Type B pancreatic cell (in vitro differentiated cells): ENCODE measurements around the gene SLC11A1. TPM values are rescaled to one million over a fixed set of nuclear protein-coding genes. Genes with fewer than 3 reads are reported as not detected.

Experiments used
- DNase-seq: peaks from one replicate; pipeline ENCODE4 v3.0.0; 2021; ENCODE audit warnings: mixed read lengths; ENCODE audit not compliant: unreplicated experiment; ENCODE audit errors: extremely low spot score
- H3K27ac Mint-ChIP-seq: 2 replicates; pipeline ENCODE4 v1.8.0; 2021; ENCODE audit warnings: mild to moderate bottlenecking, mixed read lengths
- H3K27me3 Mint-ChIP-seq: 2 replicates; pipeline ENCODE4 v1.8.0; 2021; ENCODE audit warnings: mixed read lengths
- H3K36me3 Mint-ChIP-seq: 2 replicates; pipeline ENCODE4 v1.8.0; 2021; ENCODE audit warnings: mixed read lengths
- H3K4me1 Mint-ChIP-seq: one replicate; pipeline ENCODE4 v1.8.0; 2021; ENCODE audit warnings: mixed read lengths; ENCODE audit not compliant: unreplicated experiment
- H3K4me3 Mint-ChIP-seq: 2 replicates; pipeline ENCODE4 v1.8.0; 2021; ENCODE audit warnings: mild to moderate bottlenecking, mixed read lengths
- H3K9me3 Mint-ChIP-seq: 2 replicates; pipeline ENCODE4 v1.8.0; 2021; ENCODE audit warnings: mixed read lengths
- total RNA-seq: library from RNA; stranded (reverse); gene quantifications from 2 replicates; pipeline ENCODE4 v1.2.1, GENCODE V29; 2021; ENCODE audit warnings: low replicate concordance
- TF ChIP-seq, protein P1 (sequence below): fragments of 200-600 bp; sonication (generic); conservative IDR thresholded peaks from 2 replicates; pipeline ENCODE4 v1.5.0; 2021; ENCODE audit warnings: antibody characterized with exemption, mild to moderate bottlenecking

SLC11A1 gene
- total RNA-seq, 1 donor from 2014 or later = 0.39 TPM

DNA sequence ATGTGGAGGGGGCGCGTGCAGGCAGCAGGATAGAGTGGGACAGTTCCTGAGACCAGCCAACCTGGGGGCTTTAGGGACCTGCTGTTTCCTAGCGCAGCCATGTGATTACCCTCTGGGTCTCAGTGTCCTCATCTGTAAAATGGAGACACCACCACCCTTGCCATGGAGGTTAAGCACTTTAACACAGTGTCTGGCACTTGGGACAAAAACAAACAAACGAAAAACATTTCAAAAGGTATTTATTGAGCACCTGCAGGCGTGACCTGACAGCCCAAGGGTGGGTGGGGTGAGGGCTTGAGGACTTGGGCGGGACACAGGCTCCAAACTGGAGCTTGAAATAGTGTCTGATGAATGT is 13.0 kb downstream of the SLC11A1 start:
- Mint-ChIP-seq H3K4me3 (no peak overlapping the region), H3K36me3 (no peaks in the 10 kb centered on the region), H3K27ac (no peak overlapping the region), H3K9me3 (no peaks in the 10 kb centered on the region), H3K4me1 (peaks cover 17% of the 10 kb centered on the region), H3K27me3 (peaks cover 18% of the 10 kb centered on the region)
- no peak for DNase-seq
- TF ChIP-seq, protein P1, sequence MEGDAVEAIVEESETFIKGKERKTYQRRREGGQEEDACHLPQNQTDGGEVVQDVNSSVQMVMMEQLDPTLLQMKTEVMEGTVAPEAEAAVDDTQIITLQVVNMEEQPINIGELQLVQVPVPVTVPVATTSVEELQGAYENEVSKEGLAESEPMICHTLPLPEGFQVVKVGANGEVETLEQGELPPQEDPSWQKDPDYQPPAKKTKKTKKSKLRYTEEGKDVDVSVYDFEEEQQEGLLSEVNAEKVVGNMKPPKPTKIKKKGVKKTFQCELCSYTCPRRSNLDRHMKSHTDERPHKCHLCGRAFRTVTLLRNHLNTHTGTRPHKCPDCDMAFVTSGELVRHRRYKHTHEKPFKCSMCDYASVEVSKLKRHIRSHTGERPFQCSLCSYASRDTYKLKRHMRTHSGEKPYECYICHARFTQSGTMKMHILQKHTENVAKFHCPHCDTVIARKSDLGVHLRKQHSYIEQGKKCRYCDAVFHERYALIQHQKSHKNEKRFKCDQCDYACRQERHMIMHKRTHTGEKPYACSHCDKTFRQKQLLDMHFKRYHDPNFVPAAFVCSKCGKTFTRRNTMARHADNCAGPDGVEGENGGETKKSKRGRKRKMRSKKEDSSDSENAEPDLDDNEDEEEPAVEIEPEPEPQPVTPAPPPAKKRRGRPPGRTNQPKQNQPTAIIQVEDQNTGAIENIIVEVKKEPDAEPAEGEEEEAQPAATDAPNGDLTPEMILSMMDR = no peak

DNA sequence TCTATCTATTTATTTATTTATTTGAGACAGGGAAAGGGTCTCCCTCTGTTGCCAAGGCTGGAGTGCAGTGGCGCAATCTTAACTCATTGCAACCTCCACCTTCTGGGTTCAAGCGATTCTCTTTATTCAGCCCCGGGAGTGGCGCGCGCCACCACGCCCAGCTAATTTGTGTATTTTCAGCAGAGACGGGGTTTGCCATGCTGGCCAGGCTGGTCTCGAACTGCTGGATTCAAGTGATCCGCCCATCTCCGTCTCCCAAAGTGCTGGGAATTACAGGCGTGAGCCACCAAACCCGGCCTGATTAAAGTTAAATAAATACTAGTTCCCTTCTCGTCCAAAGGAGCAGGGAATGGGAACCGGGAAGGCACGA is 13.4 kb downstream of the SLC11A1 start:
- Mint-ChIP-seq H3K4me1 (peaks cover 17% of the 10 kb centered on the region), H3K9me3 (no peaks in the 10 kb centered on the region), H3K27me3 (peaks cover 18% of the 10 kb centered on the region), H3K27ac (peak overlapping the region; percentile 99), H3K36me3 (no peaks in the 10 kb centered on the region), H3K4me3 (peak overlapping the region; percentile 95)
- TF ChIP-seq, protein P1 = no peak
- no peak for DNase-seq

DNA sequence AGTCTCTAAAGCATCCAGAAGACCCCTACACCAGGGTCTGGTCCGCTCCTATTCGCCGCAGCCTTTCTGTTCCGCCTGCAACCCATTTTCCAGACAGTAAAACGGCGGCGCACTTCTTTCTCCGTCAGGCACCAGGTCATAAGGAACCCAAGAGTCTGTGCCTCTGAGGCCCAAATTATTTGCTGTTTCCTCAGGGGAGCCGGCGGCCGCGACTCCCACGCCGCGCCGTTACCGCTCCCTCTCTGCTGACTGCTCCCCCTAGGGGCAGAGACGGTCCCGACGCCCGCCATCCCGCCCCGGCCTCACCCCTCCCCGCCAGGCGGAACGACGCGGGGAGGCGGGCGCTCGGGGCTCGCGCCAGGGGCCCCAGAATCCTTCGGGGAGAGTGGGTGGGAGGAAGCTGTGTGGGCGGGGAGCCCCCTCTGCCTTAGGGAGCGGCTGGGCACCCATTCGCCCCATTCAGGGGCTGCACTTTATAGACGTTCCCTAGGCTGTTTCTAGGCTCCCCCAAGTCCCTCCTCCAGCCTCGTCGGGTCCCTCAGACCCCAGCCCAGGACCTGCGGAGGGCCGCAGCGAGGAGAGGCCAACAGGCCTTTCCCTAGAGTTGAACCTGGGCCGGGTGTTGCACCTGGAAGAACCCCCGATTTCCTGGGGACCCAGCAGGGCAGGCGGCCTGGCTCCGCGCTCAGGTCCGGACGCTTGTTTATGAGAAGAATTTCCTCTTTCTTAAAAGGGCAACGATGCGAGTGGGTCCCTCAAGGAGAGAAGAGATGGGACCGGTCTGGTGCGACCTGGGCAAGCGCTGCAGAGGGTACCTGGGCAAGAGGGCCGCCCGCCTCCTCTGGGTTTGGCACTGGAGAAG is 14.0 kb downstream of the SLC11A1 start:
- Mint-ChIP-seq H3K4me1 (peaks cover 17% of the 10 kb centered on the region), H3K36me3 (no peaks in the 10 kb centered on the region), H3K4me3 (peak overlapping the region; percentile 95), H3K27ac (peak overlapping the region; percentile 99), H3K27me3 (peaks cover 18% of the 10 kb centered on the region), H3K9me3 (no peaks in the 10 kb centered on the region)
- TF ChIP-seq, protein P1 = peak; percentile 99
- peak; percentile 95 for DNase-seq

DNA sequence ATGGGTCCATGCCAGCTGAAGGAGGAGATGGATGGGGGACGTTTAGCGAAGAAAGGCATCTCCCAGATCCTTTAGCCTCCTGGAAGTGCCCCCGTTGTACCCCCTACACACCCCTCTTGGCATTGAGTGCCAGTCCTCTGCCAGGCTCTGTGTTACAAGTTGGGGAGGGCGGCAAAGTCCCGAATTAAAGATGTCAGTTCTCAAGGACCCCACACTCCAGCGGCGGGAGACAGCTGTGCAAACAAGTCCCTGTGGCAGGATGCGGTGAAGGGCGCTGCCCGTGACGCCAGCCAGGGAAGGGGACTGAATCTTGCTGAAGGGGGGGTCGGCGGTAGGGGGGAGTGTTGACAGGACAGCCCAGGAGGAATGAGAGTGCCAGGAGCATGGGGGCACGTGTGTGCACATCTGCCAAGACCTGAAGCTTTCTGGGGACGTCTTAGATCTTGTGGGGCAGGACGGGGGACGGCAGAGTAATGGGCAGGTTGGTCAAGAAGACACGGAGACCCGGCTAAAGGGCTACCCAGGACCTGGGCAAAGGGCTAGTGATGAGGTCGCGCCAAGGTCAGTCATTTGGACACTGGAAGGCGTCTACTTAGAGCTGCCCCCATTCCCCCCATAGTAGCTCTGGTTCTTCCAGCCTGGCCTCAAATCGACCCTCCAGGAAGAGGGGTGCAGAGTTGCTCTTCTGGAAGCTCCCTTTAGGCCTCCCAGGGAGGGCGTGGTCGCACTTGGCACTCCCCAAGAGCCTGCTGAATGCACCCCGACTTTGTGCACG is 14.8 kb downstream of the SLC11A1 start:
- Mint-ChIP-seq H3K9me3 (no peaks in the 10 kb centered on the region), H3K4me1 (peaks cover 17% of the 10 kb centered on the region), H3K27me3 (peaks cover 18% of the 10 kb centered on the region), H3K36me3 (no peaks in the 10 kb centered on the region), H3K27ac (peak overlapping the region; percentile 99), H3K4me3 (peak overlapping the region; percentile 95)
- TF ChIP-seq, protein P1 = no peak
- DNase-seq = no peak

DNA sequence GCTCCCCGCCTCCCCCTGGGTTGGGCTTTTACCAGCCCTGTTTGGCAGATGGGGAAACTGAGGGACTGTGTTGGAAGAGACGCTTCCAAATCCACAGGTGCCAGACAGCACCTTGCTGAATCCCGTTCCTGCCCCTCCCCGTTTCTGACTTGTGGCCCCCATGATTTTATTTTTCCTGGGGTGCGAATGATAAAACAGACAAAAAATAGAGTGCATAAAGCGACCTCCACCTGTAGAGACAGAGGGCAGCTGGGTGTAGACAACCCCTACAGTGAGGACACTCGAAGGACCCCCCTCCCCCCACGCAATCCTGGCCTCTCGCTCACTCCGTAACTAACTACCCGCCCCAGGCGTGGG is 15.4 kb downstream of the SLC11A1 start:
- H3K27ac Mint-ChIP-seq = peak overlapping the region; percentile 99
- peak overlapping the region; percentile 95 for H3K4me3 Mint-ChIP-seq
- H3K4me1 Mint-ChIP-seq = peaks cover 17% of the 10 kb centered on the region
- H3K9me3 Mint-ChIP-seq = no peaks in the 10 kb centered on the region
- no peaks in the 10 kb centered on the region for H3K36me3 Mint-ChIP-seq
- TF ChIP-seq, protein P1 = no peak
- no peak for DNase-seq
- peaks cover 18% of the 10 kb centered on the region for H3K27me3 Mint-ChIP-seq
